Measurements from ENCODE around the gene SARDH.

DNA sequence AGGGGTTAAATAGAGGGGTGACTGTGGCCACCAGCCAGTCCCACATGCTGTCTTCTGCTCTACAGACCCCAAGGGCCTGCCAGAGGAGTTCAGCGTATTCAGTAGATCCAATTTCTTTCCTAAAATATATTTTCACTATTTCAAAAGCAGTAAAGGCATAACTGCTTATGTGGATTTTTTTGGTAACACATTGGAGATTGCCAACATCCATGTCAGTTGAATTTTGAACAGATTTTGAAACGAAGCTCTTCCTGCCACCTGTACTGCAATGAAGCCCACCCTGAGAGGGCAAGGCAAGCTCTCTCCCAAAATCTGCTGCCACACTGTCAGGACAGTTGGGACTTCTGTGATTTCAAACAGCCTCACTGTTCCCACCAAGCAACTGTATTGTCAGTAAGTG is 37.1 kb upstream of the SARDH start:
- TF ChIP-seq, protein P1, sequence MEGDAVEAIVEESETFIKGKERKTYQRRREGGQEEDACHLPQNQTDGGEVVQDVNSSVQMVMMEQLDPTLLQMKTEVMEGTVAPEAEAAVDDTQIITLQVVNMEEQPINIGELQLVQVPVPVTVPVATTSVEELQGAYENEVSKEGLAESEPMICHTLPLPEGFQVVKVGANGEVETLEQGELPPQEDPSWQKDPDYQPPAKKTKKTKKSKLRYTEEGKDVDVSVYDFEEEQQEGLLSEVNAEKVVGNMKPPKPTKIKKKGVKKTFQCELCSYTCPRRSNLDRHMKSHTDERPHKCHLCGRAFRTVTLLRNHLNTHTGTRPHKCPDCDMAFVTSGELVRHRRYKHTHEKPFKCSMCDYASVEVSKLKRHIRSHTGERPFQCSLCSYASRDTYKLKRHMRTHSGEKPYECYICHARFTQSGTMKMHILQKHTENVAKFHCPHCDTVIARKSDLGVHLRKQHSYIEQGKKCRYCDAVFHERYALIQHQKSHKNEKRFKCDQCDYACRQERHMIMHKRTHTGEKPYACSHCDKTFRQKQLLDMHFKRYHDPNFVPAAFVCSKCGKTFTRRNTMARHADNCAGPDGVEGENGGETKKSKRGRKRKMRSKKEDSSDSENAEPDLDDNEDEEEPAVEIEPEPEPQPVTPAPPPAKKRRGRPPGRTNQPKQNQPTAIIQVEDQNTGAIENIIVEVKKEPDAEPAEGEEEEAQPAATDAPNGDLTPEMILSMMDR (IDR thresholded peaks at IDR 0.05): no peak
- TF ChIP-seq EZH2 (IDR thresholded peaks at IDR 0.05; ENCODE audit: borderline replicate concordance, insufficient read depth, low read depth, low read length, poor library complexity, severe bottlenecking): no peak
